Stimulated activated CD4-positive, alpha-beta T cell treated with anti-CD3 and anti-CD28 coated beads, Interleukin-15, amount 100 ng/mL, for 48 hours (primary cell): ENCODE data around the gene GPN3.
"Not testable (repeated sequence)": the region's sequence is repeated elsewhere in the genome, so short reads cannot be mapped to it uniquely, and the experiment has no call there.

Experiments used
- DNase-seq, 2 donors: peaks; one replicate each; pipeline ENCODE4 v3.0.0-alpha.2; 2020; ENCODE audit warnings: low read depth in 2 of 2

The GPN3 gene

GRCh38 chr12:110444455-110444854 lies 23.6 kb downstream of the GPN3 start:
- no peak for DNase-seq

DNA sequence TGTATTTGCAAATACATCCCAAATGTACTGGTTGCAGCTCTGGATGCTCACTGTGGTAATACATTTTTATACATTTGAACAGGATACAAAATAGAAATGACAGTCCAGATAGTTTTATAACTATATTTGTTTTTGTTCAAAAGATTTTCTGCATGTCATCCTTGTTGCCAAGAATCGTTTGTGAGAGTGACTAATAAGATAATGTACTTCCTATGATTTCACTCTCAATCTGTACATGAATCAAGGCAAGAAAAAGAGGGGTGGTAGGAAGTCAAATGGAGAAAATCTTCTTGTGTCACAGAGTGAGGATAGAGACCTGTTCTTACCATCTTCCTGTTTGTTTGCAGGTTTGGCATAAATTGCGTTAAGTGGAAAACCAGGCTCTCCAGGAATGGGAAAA lies 31.8 kb downstream of the GPN3 start:
- no peak for DNase-seq

GRCh38 chr12:110431957-110432587 lies 36.0 kb downstream of the GPN3 start:
- DNase-seq: no peak

- not testable (repeated sequence) for DNase-seq
These were observed 38.4 kb downstream of the GPN3 start for GRCh38 chr12:110429676-110430075.

DNA sequence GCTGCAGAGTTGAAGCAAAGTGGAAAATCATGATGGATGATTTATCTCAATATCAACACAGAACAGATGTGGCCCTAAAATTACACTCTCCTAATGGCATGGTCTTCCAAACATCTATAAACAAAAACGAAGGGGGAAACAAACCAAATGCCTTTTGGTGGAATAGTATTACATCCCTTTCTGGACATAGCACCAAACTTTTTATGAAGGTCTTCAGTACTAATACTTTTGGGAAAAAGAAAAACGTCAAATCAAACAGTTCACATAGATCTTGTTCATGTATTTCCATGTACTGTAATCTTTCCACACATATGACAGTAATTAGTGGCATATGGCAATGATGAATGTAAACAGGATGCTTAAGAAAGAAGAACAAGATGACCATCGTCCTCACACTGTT lies 41.7 kb downstream of the GPN3 start:
- DNase-seq: no peak

DNA sequence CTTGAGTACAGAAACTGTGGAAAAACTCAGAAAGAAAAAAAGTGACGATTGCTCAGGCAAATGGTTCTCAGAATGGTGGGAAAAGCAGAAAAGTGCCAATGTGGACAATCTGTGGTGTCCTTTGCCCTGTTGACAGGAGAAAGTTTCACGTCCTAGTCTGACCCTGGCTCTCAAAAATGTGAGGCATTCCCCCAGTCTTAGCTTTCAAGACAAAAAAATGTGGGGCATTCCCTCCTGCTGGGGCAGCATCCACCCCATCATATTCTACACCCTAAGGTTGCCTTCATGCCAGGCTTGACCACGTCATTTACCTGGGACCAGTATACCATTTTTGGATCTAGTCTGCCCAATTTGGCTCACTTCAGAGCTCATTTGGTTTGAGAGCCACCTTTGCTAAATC lies 43.8 kb downstream of the GPN3 start:
- no peak for DNase-seq

DNA sequence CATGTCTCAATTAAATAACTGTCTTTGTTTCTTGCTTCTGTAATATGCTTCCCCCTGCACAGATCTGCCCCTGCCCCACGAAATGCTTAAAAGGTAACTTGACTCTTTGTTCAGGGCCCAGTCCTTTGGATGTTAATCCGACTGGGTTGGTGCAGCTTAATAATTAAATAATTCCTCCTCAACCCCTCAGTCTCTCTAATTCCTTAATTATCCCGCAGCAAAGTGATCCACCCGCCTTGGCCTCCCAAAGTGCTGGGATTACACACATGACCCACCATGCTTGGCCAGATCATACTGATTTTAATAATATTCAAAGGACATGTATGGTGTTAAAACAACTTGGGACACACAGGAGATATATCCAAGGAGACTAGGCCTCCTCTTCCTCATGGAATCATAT lies 46.4 kb downstream of the GPN3 start:
- no peak for DNase-seq

DNA sequence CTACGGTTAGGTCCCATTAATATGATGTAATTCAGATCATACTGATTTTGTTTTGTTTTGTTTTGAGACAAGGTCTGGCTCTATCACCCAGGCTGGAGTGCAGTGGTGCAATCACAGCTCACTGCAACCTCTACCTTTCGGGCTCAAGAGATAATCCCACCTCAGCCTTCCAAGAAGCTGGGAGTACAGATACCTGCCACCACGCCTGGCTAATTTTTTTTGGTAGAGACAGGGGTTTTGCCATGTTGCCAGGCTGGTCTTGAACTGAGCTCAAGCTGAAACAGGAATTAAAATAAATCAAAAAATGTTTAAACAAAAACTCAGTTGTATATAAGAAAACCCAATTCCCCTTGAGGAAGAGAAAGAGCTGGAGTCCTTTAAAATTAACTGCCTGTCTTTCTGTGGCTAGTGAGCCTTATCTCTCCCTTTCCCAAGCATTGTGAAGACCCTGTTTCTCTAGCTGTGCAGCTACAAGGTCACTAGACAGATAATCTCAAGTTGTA lies 46.8 kb downstream of the GPN3 start:
- no peak for DNase-seq

DNA sequence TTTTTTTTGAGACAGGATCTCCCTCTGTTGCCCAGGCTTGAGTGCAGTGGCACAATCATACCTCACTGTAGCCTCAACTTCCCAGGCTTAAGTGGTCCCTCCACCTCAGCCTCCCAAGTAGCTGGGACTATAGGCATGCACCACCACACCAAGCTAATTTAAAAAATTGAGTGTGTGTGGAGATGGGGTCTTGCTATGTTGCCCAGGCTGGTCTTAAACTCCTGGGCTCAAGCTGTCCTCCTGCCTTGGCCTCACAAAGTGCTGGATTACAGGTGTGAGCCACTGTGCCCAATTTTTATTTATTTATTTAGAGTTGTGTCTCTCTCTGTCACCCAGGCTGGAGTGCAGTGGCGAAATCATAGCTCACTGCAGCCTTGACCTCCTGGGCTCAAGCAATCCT lies 47.4 kb downstream of the GPN3 start:
- DNase-seq: not testable (repeated sequence)

GRCh38 chr12:110417113-110417512 lies 50.9 kb downstream of the GPN3 start:
- DNase-seq: not testable (repeated sequence)

- not testable (repeated sequence) for DNase-seq
These were observed 58.0 kb downstream of the GPN3 start for GRCh38 chr12:110410086-110410485.

GRCh38 chr12:110405126-110405662 lies 62.9 kb downstream of the GPN3 start:
- not testable (repeated sequence) for DNase-seq

- DNase-seq: peak; percentile 68 to 73
These were observed 63.9 kb downstream of the GPN3 start for GRCh38 chr12:110403976-110404682.

- DNase-seq: peak; percentile 79 to 86
These were observed 64.7 kb downstream of the GPN3 start, which contains the start of gene ANAPC7 for GRCh38 chr12:110403146-110403975. TSS of gene ANAPC7 (minus strand) at chr12:110403708. CDS start at chr12:110403627, 81 bp downstream.
